HCT116 (cell line): ENCODE data around the gene GMPPA. TPM values are rescaled to one million over a fixed set of nuclear protein-coding genes. Genes with fewer than 3 reads are reported as not detected.

Source experiments
- ATAC-seq: fragments of 200-7000 bp; cut with Tn5 transposase; 2 replicates; pipeline ENCODE4 v1.9.1; 2020; ENCODE audit warnings: mild to moderate bottlenecking, moderate library complexity
- BruUV-seq: library from RNA; stranded (reverse); fragments of 400-500 nt; replicated peaks from 2 replicates; lab custom pipeline; 2021; lab: Mats Ljungman, UMichigan
- CTCF ChIA-PET: fragments of 300-600 bp; sonication (Branson Sonifier 250); formaldehyde crosslinking; loops from one replicate; lab custom pipeline; 2021; ENCODE audit warnings: antibody characterized with exemption; lab: Charles Lee
- POLR2A ChIA-PET: fragments of 300-600, 350-600 bp; sonication (Branson Sonifier 250); formaldehyde crosslinking; loops from one replicate; lab custom pipeline; 2021; ENCODE audit warnings: antibody characterized with exemption; lab: Charles Lee
- RAD21 ChIA-PET, 2 experiments: fragments of 300-600 bp; sonication (Branson Sonifier 250); formaldehyde crosslinking; loops; one replicate each; lab custom pipeline; 2023; ENCODE audit warnings: low total read pairs in 2 of 2; ENCODE audit not compliant: uncharacterized antibody in 2 of 2, unreplicated experiment in 2 of 2, low non-redundant PET in 1 of 2; lab: Charles Lee
- DNase-seq: peaks from one replicate; pipeline ENCODE4 v3.0.0-alpha.2; 2010; ENCODE audit warnings: low read depth, low spot score
- H2AFZ ChIP-seq: fragments of 200-600 bp; shearing (Covaris generic), sonication (generic); 2 replicates; pipeline ENCODE4 v1.6.1; 2017; ENCODE audit warnings: low read depth, mixed run types, mixed read lengths, antibody characterized with exemption, low read length; ENCODE audit not compliant: poor library complexity, severe bottlenecking
- H3K27ac ChIP-seq: 2 replicates; pipeline ENCODE4 v1.5.1; 2012; ENCODE audit warnings: low read depth, low read length
- H3K27me3 ChIP-seq: fragments of 200-600 bp; sonication (generic); 2 replicates; pipeline ENCODE4 v1.6.1; 2016; ENCODE audit warnings: mixed run types, low read length, mixed read lengths; ENCODE audit not compliant: insufficient read depth
- H3K36me3 ChIP-seq, 2 experiments: fragments of 200-500 bp in 1 of 2; fragments of 200-600 bp in 1 of 2; sonication (Bioruptor generic) in 1 of 2; sonication (generic) in 1 of 2; 2 replicates each; pipeline versions ENCODE4 v1.5.1 to v1.6.1; 2014 to 2016; ENCODE audit warnings: low read length in 2 of 2, inconsistent platforms in 1 of 2, mixed read lengths in 1 of 2, mixed run types in 1 of 2; ENCODE audit not compliant: insufficient read depth in 2 of 2, control insufficient read depth in 1 of 2
- H3K4me1 ChIP-seq, 2 experiments: fragments of 200-600 bp in 1 of 2; sonication (generic) in 1 of 2; 2 replicates each; pipeline versions ENCODE4 v1.5.1 to v1.6.1; 2012 to 2017; ENCODE audit warnings: low read length in 2 of 2, inconsistent platforms in 1 of 2, mild to moderate bottlenecking in 1 of 2, mixed read lengths in 1 of 2, mixed run types in 1 of 2, moderate library complexity in 1 of 2; ENCODE audit not compliant: insufficient read depth in 2 of 2, control insufficient read depth in 1 of 2
- H3K4me2 ChIP-seq: fragments of 200-600 bp; sonication (generic); 2 replicates; pipeline ENCODE4 v1.6.1; 2017; ENCODE audit warnings: mixed run types, low read length, mixed read lengths
- H3K4me3 ChIP-seq, 2 experiments: fragments of 200-600 bp in 1 of 2; sonication (generic) in 1 of 2; replicated peaks in 1 of 2; 2 replicates each; pipeline ENCODE4 v1.5.1; 2011 to 2016; ENCODE audit warnings: low read length in 2 of 2, control low read depth in 1 of 2, low read depth in 1 of 2, mild to moderate bottlenecking in 1 of 2, mixed read lengths in 1 of 2, mixed run types in 1 of 2
- H3K79me2 ChIP-seq: fragments of 200-600 bp; sonication (generic); 2 replicates; pipeline ENCODE4 v1.6.1; 2017; ENCODE audit warnings: mild to moderate bottlenecking, mixed run types, low read length, moderate library complexity, mixed read lengths; ENCODE audit not compliant: insufficient read depth
- H3K9ac ChIP-seq: fragments of 200-600 bp; sonication (generic); 2 replicates; pipeline ENCODE4 v1.6.1; 2016; ENCODE audit warnings: low read length, mixed read lengths
- H3K9me2 ChIP-seq: fragments of 200-600 bp; sonication (generic), shearing (Covaris generic); 2 replicates; pipeline ENCODE4 v1.6.1; 2017; ENCODE audit warnings: mixed run types, mild to moderate bottlenecking, moderate library complexity; ENCODE audit not compliant: insufficient read depth
- H3K9me3 ChIP-seq, 2 experiments: fragments of 200-500 bp in 1 of 2; fragments of 200-600 bp in 1 of 2; sonication (Bioruptor generic) in 1 of 2; sonication (generic) in 1 of 2; 2 replicates each; pipeline ENCODE4 v1.6.1; 2014 to 2017; ENCODE audit warnings: low read length in 2 of 2, mixed read lengths in 2 of 2, inconsistent platforms in 1 of 2, low read depth in 1 of 2, mild to moderate bottlenecking in 1 of 2, mixed run types in 1 of 2, moderate library complexity in 1 of 2; ENCODE audit not compliant: control insufficient read depth in 1 of 2, insufficient read depth in 1 of 2
- H4K20me1 ChIP-seq: fragments of 200-600 bp; sonication (generic), shearing (Covaris generic); 2 replicates; pipeline ENCODE4 v1.6.1; 2017; ENCODE audit warnings: mixed run types, mild to moderate bottlenecking, moderate library complexity; ENCODE audit not compliant: insufficient read depth
- CBX3 ChIP-seq: IDR thresholded peaks from 2 replicates; pipeline ENCODE4 v1.6.1; 2012; ENCODE audit warnings: low read depth
- CEBPB ChIP-seq: IDR thresholded peaks from 2 replicates; pipeline ENCODE4 v1.6.1; 2012; ENCODE audit warnings: low read depth
- EGR1 ChIP-seq: IDR thresholded peaks from 2 replicates; pipeline ENCODE4 v1.6.1; 2012; ENCODE audit warnings: low read depth
- ELF1 ChIP-seq: IDR thresholded peaks from 2 replicates; pipeline ENCODE4 v1.6.1; 2012; ENCODE audit warnings: low read depth, borderline replicate concordance
- EZH2 ChIP-seq: fragments of 200-600 bp; sonication (generic); IDR thresholded peaks from 2 replicates; pipeline ENCODE4 v1.6.1; 2017; ENCODE audit warnings: antibody characterized with exemption, mixed run types
- FOSL1 ChIP-seq: IDR thresholded peaks from 2 replicates; pipeline ENCODE4 v1.6.1; 2012; ENCODE audit warnings: low read depth
- JUND ChIP-seq: IDR thresholded peaks from 2 replicates; pipeline ENCODE4 v1.6.1; 2012
- POLR2A ChIP-seq: IDR thresholded peaks from 2 replicates; pipeline ENCODE4 v1.7.0; 2011; ENCODE audit warnings: borderline replicate concordance; ENCODE audit not compliant: insufficient read depth, insufficient read length; ENCODE audit errors: extremely low read depth
- POLR2AphosphoS5 ChIP-seq: IDR thresholded peaks from 2 replicates; pipeline ENCODE4 v1.6.1; 2011; ENCODE audit warnings: mild to moderate bottlenecking, low read depth, low read length, moderate library complexity
- SIN3A ChIP-seq: IDR thresholded peaks from 2 replicates; pipeline ENCODE4 v1.6.1; 2012; ENCODE audit warnings: low read depth
- SP1 ChIP-seq: IDR thresholded peaks from 2 replicates; pipeline ENCODE4 v1.6.1; 2012; ENCODE audit warnings: low read depth
- SRF ChIP-seq: IDR thresholded peaks from 2 replicates; pipeline ENCODE4 v1.6.1; 2012; ENCODE audit warnings: low read depth
- TCF7L2 ChIP-seq: IDR thresholded peaks from 2 replicates; pipeline ENCODE4 v1.7.0; 2011; ENCODE audit warnings: borderline replicate concordance, inconsistent platforms; ENCODE audit not compliant: insufficient read depth, insufficient read length; ENCODE audit errors: extremely low read depth
- YY1 ChIP-seq: IDR thresholded peaks from 2 replicates; pipeline ENCODE4 v1.6.1; 2011; ENCODE audit warnings: low read length, low read depth, moderate library complexity, mild to moderate bottlenecking; ENCODE audit not compliant: insufficient replicate concordance; ENCODE audit errors: extremely low read depth
- ZFX ChIP-seq: fragments of 450-650 bp; IDR thresholded peaks from 2 replicates; pipeline ENCODE4 v1.6.1; 2017
- ZNF274 ChIP-seq: fragments of 200-500 bp; sonication (Bioruptor generic); IDR thresholded peaks from 2 replicates; pipeline ENCODE4 v1.6.1; 2014; ENCODE audit warnings: mild to moderate bottlenecking, low read depth, low read length, inconsistent platforms
- intact Hi-C: fragments of 100-400 bp; cut with micrococcal nuclease; formaldehyde crosslinking; loops from 2 replicates; pipeline ENCODE4 v1.10.0; 2022
- total RNA-seq: library from RNA; stranded (reverse); gene quantifications from one replicate; pipeline ENCODE4 v1.2.1, GENCODE V29; 2021; ENCODE audit not compliant: unreplicated experiment
- TF ChIP-seq, protein P1 (sequence below): IDR thresholded peaks from 2 replicates; pipeline ENCODE4 v1.6.1; 2011; ENCODE audit warnings: mild to moderate bottlenecking, low read length, moderate library complexity; ENCODE audit not compliant: insufficient replicate concordance; ENCODE audit errors: extremely low read depth
- TF ChIP-seq, protein P2 (sequence below): IDR thresholded peaks from 2 replicates; pipeline ENCODE4 v1.6.1; 2012
- TF ChIP-seq, protein P3 (sequence below): IDR thresholded peaks from 2 replicates; pipeline ENCODE4 v1.6.1; 2012; ENCODE audit warnings: low read depth

Gene GMPPA
- total RNA-seq, 1 experiment from 2014 or later, result 71.8 TPM

- TF ChIP-seq, protein P1, sequence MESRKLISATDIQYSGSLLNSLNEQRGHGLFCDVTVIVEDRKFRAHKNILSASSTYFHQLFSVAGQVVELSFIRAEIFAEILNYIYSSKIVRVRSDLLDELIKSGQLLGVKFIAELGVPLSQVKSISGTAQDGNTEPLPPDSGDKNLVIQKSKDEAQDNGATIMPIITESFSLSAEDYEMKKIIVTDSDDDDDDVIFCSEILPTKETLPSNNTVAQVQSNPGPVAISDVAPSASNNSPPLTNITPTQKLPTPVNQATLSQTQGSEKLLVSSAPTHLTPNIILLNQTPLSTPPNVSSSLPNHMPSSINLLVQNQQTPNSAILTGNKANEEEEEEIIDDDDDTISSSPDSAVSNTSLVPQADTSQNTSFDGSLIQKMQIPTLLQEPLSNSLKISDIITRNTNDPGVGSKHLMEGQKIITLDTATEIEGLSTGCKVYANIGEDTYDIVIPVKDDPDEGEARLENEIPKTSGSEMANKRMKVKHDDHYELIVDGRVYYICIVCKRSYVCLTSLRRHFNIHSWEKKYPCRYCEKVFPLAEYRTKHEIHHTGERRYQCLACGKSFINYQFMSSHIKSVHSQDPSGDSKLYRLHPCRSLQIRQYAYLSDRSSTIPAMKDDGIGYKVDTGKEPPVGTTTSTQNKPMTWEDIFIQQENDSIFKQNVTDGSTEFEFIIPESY, result no peak
- TF ChIP-seq POLR2AphosphoS5 (no peak), JUND (no peak), CBX3 (no peak), ZFX (no peak), ELF1 (no peak), SP1 (no peak), CEBPB (no peak), EGR1 (no peak)
- TF ChIP-seq, protein P2, sequence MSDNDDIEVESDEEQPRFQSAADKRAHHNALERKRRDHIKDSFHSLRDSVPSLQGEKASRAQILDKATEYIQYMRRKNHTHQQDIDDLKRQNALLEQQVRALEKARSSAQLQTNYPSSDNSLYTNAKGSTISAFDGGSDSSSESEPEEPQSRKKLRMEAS, result no peak
These were observed 15.1 kb downstream of the GMPPA start (continued) for GRCh38 chr2:219513787-219514186.

GRCh38 chr2:219514196-219514761 lies 15.6 kb downstream of the GMPPA start, which contains the start of gene ASIC4:
Gene ASIC4, plus strand, starts transcription at chr2:219514482. Its CDS starts 243 bp downstream, at chr2:219514725.
- ChIA-PET RAD21 (no interaction called here), POLR2A (interaction anchor here (1.0 kb wide), 1 partner anchor 16 kb away, joined by 4 read pairs; the partner anchor contains the start of gene GMPPA)
- Histone ChIP-seq H3K4me1 (peaks cover 0 to 29% of the 10 kb centered on the region in 2 experiments; a peak in 2 of 4 replicates), H3K9me3 (no peaks in the 10 kb centered on the region), H4K20me1 (no peaks in the 10 kb centered on the region), H3K27me3 (no peaks in the 10 kb centered on the region), H3K4me3 (no peak within 1 kb of the TSS), H3K9me2 (no peaks in the 10 kb centered on the region), H3K36me3 (no peaks in the 10 kb centered on the region), H3K27ac (no peak within 1 kb of the TSS), H2AFZ (no peak within 1 kb of the TSS)
- no peak for TF ChIP-seq ZFX
- TF ChIP-seq YY1, result no peak
- TF ChIP-seq ZNF274, result no peak
- no peak for TF ChIP-seq SRF
- TF ChIP-seq FOSL1, result no peak
- TF ChIP-seq POLR2A, result no peak
- TF ChIP-seq POLR2AphosphoS5, result no peak
- TF ChIP-seq ELF1, result no peak
- TF ChIP-seq, protein P3, sequence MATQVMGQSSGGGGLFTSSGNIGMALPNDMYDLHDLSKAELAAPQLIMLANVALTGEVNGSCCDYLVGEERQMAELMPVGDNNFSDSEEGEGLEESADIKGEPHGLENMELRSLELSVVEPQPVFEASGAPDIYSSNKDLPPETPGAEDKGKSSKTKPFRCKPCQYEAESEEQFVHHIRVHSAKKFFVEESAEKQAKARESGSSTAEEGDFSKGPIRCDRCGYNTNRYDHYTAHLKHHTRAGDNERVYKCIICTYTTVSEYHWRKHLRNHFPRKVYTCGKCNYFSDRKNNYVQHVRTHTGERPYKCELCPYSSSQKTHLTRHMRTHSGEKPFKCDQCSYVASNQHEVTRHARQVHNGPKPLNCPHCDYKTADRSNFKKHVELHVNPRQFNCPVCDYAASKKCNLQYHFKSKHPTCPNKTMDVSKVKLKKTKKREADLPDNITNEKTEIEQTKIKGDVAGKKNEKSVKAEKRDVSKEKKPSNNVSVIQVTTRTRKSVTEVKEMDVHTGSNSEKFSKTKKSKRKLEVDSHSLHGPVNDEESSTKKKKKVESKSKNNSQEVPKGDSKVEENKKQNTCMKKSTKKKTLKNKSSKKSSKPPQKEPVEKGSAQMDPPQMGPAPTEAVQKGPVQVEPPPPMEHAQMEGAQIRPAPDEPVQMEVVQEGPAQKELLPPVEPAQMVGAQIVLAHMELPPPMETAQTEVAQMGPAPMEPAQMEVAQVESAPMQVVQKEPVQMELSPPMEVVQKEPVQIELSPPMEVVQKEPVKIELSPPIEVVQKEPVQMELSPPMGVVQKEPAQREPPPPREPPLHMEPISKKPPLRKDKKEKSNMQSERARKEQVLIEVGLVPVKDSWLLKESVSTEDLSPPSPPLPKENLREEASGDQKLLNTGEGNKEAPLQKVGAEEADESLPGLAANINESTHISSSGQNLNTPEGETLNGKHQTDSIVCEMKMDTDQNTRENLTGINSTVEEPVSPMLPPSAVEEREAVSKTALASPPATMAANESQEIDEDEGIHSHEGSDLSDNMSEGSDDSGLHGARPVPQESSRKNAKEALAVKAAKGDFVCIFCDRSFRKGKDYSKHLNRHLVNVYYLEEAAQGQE, result no peak
- no peak for TF ChIP-seq EZH2
- TF ChIP-seq TCF7L2, result no peak
- TF ChIP-seq EGR1, result no peak
- TF ChIP-seq SIN3A, result no peak
- TF ChIP-seq, all 23 proteins: peak for 0
- H3K4me2 ChIP-seq, result no peak within 1 kb of the TSS
- no peak within 1 kb of the TSS for H3K9ac ChIP-seq
- H3K79me2 ChIP-seq, result no peaks in the 10 kb centered on the region
- intact Hi-C loops, result no loop called here
- no TSS peak for BruUV-seq
- CTCF ChIA-PET, result no interaction called here
- no peak for DNase-seq
- ATAC-seq, result no peak
